ACC112 (cell line): ENCODE measurements around the gene RNF40.

Source experiments
- H2AFZ ChIP-seq: fragments of 200-600 bp; sonication (generic); one replicate; pipeline ENCODE4 v1.6.0; 2017; ENCODE audit warnings: antibody characterized with exemption, low read length; ENCODE audit not compliant: unreplicated experiment
- H3K27ac ChIP-seq: fragments of 200-600 bp; sonication (generic); 2 replicates; pipeline ENCODE4 v1.5.1; 2014; ENCODE audit warnings: low read depth, mild to moderate bottlenecking, antibody characterized with exemption, low read length, moderate library complexity
- H3K27me3 ChIP-seq: fragments of 200-600 bp; sonication (generic); 2 replicates; pipeline ENCODE4 v1.6.1; 2014; ENCODE audit warnings: mild to moderate bottlenecking, antibody characterized with exemption, low read length, moderate library complexity, mixed read lengths; ENCODE audit not compliant: insufficient read depth
- H3K36me3 ChIP-seq: fragments of 200-600 bp; sonication (generic); 2 replicates; pipeline ENCODE4 v1.6.1; 2016; ENCODE audit warnings: mild to moderate bottlenecking, antibody characterized with exemption, low read length, moderate library complexity, mixed read lengths; ENCODE audit not compliant: insufficient read depth
- H3K4me1 ChIP-seq: fragments of 200-600 bp; sonication (generic); one replicate; pipeline ENCODE4 v1.6.1; 2016; ENCODE audit warnings: low read length, mixed read lengths; ENCODE audit not compliant: insufficient read depth, unreplicated experiment, control insufficient read depth
- H3K4me3 ChIP-seq: fragments of 200-600 bp; sonication (generic); 2 replicates; pipeline ENCODE4 v1.5.1; 2014; ENCODE audit warnings: mild to moderate bottlenecking, low read depth, low read length
- H3K79me2 ChIP-seq: fragments of 200-600 bp; sonication (generic); one replicate; pipeline ENCODE4 v1.6.0; 2016; ENCODE audit warnings: low read length; ENCODE audit not compliant: control insufficient read depth, unreplicated experiment, insufficient read depth

Gene RNF40

DNA sequence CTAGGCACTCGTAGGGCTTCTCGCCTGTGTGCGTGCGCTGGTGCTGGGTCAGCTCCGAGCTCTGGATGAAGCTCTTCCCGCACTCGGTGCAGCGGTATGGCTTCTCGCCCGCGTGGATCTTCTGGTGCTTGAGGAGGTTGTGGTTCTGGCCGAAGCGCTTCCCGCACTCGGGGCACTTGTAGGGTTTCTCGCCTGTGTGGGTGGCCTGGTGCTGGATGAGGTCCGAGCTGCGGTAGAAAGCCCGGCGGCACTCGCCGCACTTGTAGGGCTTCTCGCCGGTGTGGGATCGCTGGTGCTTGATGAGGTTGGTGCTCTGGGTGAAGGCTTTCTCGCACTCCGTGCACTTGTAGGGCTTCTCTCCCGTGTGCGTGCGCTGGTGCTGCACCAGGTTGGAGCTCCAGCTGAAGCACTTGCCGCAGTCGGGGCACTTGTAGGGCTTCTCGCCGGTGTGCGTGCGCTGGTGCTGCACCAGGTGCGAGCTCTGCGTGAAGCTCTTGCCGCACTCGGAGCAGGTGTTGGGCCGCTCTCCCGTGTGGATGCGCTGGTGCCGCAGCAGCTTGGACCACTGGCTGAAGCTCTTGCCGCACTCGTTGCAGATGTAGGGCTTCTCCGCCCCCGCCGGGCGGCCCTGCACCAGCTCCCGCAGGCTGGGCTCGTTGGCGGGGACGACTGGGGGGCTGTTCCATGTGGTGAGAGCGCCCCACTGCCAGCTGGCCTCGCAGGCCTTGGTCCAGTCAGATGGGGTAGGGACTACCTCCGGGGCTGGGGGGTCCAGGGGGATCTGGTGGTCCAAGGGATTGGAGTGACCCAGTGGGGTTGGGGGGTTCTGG is 21.4 kb downstream of the RNF40 start:
- Histone ChIP-seq H3K4me3 (no peak overlapping the region), H3K36me3 (peaks cover 8% of the 10 kb centered on the region; the same call in 1 of the 2 replicates), H3K79me2 (peaks cover 30% of the 10 kb centered on the region), H3K27me3 (no peaks in the 10 kb centered on the region), H3K27ac (no peak overlapping the region), H3K4me1 (peaks cover 13% of the 10 kb centered on the region), H2AFZ (no peak overlapping the region)

DNA sequence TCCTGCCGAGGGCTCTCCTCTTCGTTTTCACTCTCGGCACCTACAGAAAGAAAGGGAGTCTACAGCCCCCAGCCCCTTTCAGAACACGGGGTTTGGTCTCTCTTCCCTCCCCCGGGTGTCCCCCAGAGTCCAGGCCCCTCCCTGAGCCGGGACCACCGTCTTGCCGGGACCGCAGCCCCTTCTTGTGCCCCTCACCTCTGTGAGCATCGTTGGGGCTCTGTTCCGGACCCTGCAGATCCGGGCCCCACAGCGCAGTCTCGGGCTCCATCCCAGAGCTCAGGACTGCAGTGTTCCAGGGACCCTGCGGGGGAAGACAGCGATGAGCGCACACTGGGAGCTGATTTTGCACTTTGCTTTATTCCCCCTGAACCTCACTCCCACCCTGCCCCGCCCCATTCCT is 22.1 kb downstream of the RNF40 start:
- Histone ChIP-seq H3K36me3 (peaks cover 8% of the 10 kb centered on the region; the same call in 1 of the 2 replicates), H3K27me3 (no peaks in the 10 kb centered on the region), H3K27ac (no peak overlapping the region), H3K79me2 (peaks cover 30% of the 10 kb centered on the region), H2AFZ (no peak overlapping the region), H3K4me3 (no peak overlapping the region), H3K4me1 (peaks cover 13% of the 10 kb centered on the region)

DNA sequence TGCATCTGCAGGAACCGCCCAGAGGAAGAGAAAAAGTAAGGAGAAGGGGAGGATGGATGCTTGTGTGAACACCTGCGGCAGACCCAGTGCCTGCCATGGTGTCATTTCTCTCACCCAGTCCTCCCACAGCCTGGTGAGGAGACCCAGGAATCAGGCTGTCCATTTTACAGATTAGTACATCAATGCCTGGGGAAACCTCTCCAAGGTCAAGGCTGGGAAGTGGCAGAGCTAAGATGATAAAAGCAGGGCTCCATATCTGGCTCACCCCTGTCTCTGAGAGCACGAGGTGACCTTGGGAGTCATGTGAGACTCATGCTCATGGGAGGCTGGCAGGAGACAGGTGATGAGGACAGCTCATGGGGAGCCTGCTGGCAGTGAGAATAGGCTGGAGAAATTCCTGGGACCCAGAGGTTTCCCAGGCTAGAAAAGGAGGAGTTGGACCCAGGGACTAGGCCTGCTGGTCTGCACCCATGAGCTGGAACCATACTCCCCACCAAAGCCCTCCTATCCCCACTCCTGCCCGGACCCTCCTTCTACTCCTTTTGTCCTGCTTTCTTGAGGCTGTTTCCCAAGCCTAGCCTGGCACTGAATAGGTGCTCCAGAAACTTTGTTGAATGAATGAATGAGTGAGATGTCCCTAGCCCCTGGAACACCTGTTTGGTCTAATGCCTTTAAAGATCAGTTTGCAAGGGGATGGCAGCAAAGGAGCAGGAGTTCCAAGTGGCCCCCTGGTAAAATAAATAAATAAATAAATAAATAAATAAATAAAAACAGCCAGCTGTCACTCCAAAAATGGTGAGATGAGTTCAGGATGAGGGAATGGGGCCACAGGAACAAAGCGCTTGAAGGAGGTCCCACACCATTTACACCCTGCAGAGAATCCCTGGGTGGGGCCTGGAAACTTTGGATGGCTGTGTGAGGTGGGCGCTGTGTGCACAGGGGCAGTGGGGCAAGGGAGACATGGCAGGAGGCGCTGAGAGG is 23.3 kb downstream of the RNF40 start:
- peaks cover 8% of the 10 kb centered on the region; the same call in 1 of the 2 replicates for H3K36me3 ChIP-seq
- H3K4me1 ChIP-seq = peaks cover 13% of the 10 kb centered on the region
- peak overlapping the region; percentile 67; the same call in 1 of the 2 replicates for H3K27ac ChIP-seq
- H3K27me3 ChIP-seq = no peaks in the 10 kb centered on the region
- peaks cover 30% of the 10 kb centered on the region for H3K79me2 ChIP-seq
- no peak overlapping the region for H2AFZ ChIP-seq
- peak overlapping the region; percentile 87 for H3K4me3 ChIP-seq

DNA sequence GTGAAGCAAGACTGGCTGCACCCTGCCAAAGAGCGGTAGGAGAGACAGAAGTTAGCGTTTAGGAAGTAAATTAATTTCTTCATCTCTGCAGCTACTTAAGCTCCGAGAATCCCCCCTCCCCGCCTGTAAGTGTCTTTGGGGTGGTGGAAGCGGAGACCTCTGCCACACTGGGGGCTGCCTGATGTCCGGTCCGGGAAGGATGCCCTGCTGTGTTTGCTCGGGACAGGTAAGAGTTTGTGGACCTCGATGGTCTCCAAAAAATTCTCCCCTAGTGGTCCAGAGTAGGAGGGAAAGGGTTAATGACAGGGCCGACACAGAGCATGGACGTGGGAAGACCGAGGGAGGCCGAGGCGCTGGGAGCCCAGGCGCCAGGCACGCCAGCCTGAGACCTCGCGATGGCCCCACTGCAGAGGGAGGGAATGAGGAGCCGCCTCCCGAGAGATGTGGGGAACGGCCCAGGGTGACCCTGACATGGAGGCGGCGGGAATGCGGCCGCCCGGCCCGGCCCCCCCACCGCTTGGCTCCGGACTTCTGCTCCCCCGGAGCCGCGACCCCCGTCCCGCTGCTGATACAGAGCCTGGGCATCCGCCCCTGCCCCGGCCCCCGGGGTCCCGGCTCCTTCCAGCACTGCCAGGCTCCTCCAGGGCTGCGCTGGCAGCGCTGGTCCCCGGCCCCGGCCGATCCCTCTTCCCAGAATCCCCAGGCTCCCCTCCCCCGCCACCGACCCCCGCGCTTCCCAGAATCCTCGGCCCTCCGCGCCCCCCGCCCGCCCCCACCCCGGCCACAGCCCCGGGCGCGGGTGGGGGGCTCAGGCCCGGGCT is 24.2 kb downstream of the RNF40 start:
- Histone ChIP-seq H3K27ac (peak overlapping the region; percentile 67), H3K27me3 (no peaks in the 10 kb centered on the region), H3K4me3 (peak overlapping the region; percentile 87), H3K4me1 (peaks cover 13% of the 10 kb centered on the region), H3K79me2 (peaks cover 30% of the 10 kb centered on the region), H3K36me3 (peaks cover 8% of the 10 kb centered on the region; the same call in 1 of the 2 replicates), H2AFZ (peak overlapping the region; percentile 89)

DNA sequence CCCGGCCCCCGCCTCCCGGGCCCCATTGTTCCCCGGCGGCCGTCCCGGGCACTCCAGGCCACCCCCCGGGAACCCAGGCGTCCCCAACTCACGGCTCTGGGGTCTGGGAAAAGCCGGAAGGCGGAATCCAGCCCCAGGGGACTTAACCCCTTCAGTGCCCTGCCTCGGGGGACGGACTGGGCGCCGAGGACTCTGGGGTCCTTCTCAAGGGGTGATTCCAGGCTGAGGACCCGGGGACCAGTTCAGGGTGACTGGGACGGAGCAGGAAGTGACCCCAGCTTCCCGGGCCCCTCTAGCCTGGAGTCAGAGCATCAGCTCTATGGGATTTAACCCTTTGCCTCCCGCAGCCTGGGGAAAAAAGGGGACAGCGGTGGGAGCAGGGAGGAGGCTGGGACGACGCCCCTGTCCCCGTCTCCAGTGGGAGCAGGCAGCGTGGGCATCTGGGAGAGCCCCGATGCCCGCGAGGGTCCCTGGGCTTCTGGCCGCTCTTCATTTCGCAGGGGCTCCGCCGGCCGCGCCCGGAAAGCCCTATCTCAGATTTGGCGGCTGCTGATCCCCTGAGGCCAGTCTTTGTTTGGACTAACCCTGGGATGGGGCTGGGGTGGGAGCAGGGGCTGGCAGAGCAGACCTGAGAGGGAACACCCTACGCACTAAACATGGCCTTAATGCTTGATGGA is 25.0 kb downstream of the RNF40 start, which contains the start of gene ZNF629:
TSS of gene ZNF629 (minus strand) at position 270 of the 677 bp plus-strand sequence. CDS start 2,723 bp downstream, outside the sequence.
- Histone ChIP-seq H3K4me1 (peaks cover 13% of the 10 kb centered on the region), H3K36me3 (peaks cover 6% of the 10 kb centered on the region; the same call in 1 of the 2 replicates), H3K27ac (peak within 1 kb of the TSS; percentile 67), H3K4me3 (peak within 1 kb of the TSS; percentile 87), H3K27me3 (no peaks in the 10 kb centered on the region), H2AFZ (peak within 1 kb of the TSS; percentile 89), H3K79me2 (peaks cover 30% of the 10 kb centered on the region)

DNA sequence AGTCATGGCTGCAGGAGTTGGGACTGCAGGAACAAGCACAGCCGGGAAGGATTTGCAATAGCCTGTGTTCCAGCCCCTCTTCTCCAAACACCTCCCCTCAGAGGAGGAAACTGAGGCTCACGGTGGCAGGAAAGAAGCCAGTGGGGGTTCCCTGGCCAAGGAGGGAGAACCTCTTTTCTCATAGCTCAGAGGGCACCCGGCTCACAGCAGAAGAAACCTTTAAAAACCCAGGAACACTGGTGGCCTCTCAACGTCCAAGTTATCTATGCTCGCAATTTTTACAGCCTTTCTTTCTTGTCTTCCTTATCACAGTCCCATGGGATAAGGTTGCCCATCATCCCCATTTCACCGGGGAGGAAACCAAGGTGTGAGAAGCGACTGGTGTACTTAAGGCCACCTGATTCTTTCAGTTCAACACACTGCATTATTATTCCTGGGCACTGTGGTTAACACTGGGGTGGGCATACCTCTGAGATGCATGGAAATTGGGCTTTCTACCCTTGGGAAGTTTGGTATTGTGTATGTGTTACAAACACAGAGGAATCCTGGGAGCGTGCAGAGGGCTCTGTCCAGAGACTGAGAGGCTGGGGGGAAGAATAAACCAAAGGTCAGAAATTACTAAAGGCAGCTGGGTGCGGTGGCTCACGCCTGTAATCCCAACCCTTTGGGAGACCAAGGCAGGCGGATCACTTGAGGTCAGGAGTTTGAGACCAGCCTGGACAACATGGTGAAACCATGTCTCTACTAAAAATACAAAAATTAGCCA is 25.7 kb downstream of the RNF40 start:
- Histone ChIP-seq H3K27me3 (no peaks in the 10 kb centered on the region), H2AFZ (peak overlapping the region; percentile 89), H3K36me3 (no peaks in the 10 kb centered on the region), H3K4me3 (peak overlapping the region; percentile 87), H3K79me2 (peaks cover 30% of the 10 kb centered on the region), H3K27ac (no peak overlapping the region), H3K4me1 (peaks cover 13% of the 10 kb centered on the region)

DNA sequence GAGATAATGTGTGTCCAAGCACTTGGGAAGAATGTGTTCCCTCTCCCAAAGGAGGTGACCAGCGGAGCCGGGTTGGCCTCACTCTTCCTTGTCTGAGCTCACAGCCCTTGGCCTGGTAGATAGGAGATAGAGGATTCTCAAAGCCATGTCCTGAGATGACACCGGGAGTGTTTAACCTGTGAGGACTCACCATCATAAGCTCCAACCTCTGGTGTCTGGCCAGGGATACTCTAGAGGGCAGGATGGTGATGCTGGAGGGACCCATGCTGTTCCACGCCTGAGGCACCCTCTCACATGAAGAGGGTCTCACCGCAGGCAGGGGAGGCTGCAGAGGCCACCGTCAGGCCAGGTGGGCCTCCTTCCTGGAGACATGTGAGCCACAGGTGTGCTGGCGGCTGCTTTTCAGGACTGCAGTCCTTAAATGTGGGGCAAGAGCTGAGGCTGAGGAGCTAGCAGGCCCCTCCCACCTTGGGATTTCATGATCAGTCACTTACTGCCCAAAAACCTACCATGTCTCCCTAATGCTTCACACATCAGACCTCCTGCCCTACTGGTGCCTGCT is 31.5 kb downstream of the RNF40 start:
- H3K27me3 ChIP-seq = no peaks in the 10 kb centered on the region
- no peak overlapping the region for H3K27ac ChIP-seq
- no peaks in the 10 kb centered on the region for H3K79me2 ChIP-seq
- no peaks in the 10 kb centered on the region for H3K36me3 ChIP-seq
- no peaks in the 10 kb centered on the region for H3K4me1 ChIP-seq
- no peak overlapping the region for H2AFZ ChIP-seq
- H3K4me3 ChIP-seq = no peak overlapping the region

DNA sequence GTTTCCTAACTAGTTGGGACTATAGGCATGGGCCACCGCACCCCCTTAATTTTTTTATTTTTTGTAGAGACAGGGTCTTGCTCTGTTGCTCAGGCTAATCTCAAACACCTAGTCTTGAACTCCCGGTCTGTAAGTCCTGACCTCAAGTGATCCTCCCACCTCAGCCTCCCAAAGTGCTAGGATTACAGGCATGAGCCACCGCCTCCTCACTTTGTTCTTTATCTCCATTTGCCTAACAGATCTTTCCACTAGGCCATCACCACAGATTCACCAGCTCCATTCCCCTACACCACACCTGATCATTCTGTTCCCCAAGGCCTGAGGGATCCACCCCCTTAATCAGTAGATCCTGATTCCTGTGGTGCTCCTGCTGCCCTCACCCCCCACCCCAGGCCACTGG is 32.5 kb downstream of the RNF40 start:
- Histone ChIP-seq H2AFZ (no peak overlapping the region), H3K4me3 (no peak overlapping the region)

More for the DNA sequence above, 32.5 kb downstream of the RNF40 start:
- H3K4me1 ChIP-seq = no peaks in the 10 kb centered on the region
- no peak overlapping the region for H3K27ac ChIP-seq
- H3K27me3 ChIP-seq = no peaks in the 10 kb centered on the region
- H3K79me2 ChIP-seq = no peaks in the 10 kb centered on the region
- H3K36me3 ChIP-seq = no peaks in the 10 kb centered on the region
